ENCODE data around the gene BLMH.

Gene BLMH

DNA sequence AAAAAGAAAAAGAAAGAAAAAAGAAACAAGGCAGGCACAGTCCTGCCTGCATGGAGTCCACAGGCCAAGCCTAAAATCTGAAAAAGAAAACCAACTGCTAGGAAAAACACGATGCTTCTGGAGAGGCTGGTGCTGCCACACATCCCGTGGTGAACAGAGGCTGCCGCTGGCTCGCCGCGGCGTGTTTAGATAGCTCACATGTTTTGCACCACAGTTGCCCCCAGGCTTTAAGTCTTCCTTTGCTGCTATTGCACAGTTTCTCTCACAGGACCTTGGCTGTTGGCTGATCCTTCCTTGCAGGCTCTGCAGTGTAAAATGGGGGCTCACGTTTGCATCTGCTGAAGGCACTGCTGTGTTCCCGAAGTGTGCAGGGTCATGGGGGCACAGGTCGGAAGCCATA lies 64.9 kb downstream of the BLMH start:
- Histone ChIP-seq H3F3A (ENCODE audit: control insufficient read depth, insufficient read depth) (no peaks in the 10 kb centered on the region), H3K27ac (ENCODE audit: low read depth, low read length) (no peak overlapping the region), H3K9me2 (replicated peaks; ENCODE audit: control insufficient read depth, low read length) (no peaks in the 10 kb centered on the region), H3K27me3 (ENCODE audit: control insufficient read depth, low read length) (no peaks in the 10 kb centered on the region), H3K4me1 (ENCODE audit: control insufficient read depth, low read length) (peaks cover 10% of the 10 kb centered on the region), H3K79me2 (ENCODE audit: control insufficient read depth, low read length) (no peaks in the 10 kb centered on the region), H3K9me3 (ENCODE audit: control insufficient read depth, insufficient read depth, low read length) (no peaks in the 10 kb centered on the region), H3K4me2 (ENCODE audit: low read length) (no peak overlapping the region), H3K36me3 (ENCODE audit: control insufficient read depth, low read length) (no peaks in the 10 kb centered on the region), H3K4me3 (ENCODE audit: low read length) (no peak overlapping the region), H4K20me1 (ENCODE audit: control insufficient read depth, insufficient read depth, low read depth, low read length) (no peaks in the 10 kb centered on the region)
- TF ChIP-seq CTCF (IDR thresholded peaks at IDR 0.05; ENCODE audit: low read depth, low read length, poor library complexity, severe bottlenecking) = no peak
- TF ChIP-seq EZH2phosphoT487 (IDR thresholded peaks at IDR 0.05; ENCODE audit: borderline replicate concordance, low read length) = no peak

- Histone ChIP-seq H3K4me1 (ENCODE audit: control insufficient read depth, low read length) (peaks cover 10% of the 10 kb centered on the region), H3F3A (ENCODE audit: control insufficient read depth, insufficient read depth) (no peaks in the 10 kb centered on the region), H3K4me3 (ENCODE audit: low read length) (no peak overlapping the region), H3K36me3 (ENCODE audit: control insufficient read depth, low read length) (no peaks in the 10 kb centered on the region), H4K20me1 (ENCODE audit: control insufficient read depth, insufficient read depth, low read depth, low read length) (no peaks in the 10 kb centered on the region), H3K9me3 (ENCODE audit: control insufficient read depth, insufficient read depth, low read length) (no peaks in the 10 kb centered on the region), H3K27me3 (ENCODE audit: control insufficient read depth, low read length) (no peaks in the 10 kb centered on the region), H3K9me2 (replicated peaks; ENCODE audit: control insufficient read depth, low read length) (no peaks in the 10 kb centered on the region), H3K27ac (ENCODE audit: low read depth, low read length) (no peak overlapping the region), H3K4me2 (ENCODE audit: low read length) (no peak overlapping the region), H3K79me2 (ENCODE audit: control insufficient read depth, low read length) (no peaks in the 10 kb centered on the region)
- no peak for TF ChIP-seq CTCF (IDR thresholded peaks at IDR 0.05; ENCODE audit: low read depth, low read length, poor library complexity, severe bottlenecking)
- TF ChIP-seq EZH2phosphoT487 (IDR thresholded peaks at IDR 0.05; ENCODE audit: borderline replicate concordance, low read length) = no peak
These were observed 65.7 kb downstream of the BLMH start for GRCh38 chr17:30225919-30226553.

DNA sequence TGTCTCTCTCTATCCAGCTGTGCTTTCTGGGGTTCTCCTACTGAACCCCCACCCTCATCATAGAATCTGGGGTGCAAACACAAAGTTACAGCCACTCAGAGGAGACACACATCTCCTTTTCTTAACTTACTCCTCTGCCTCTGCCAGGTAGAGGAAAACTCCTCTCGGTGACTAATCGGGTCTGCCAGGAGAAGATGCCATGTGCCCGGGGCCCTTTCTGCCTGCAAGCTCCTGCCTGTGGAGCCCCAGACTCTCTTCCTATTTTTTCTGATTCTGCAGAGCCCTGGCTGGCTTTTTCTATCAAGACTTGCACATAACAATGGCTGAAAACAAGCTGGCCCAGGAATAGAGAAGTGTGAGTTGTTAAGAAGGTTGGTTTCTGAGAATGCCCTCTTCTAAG lies 66.6 kb downstream of the BLMH start:
- H3K4me1 ChIP-seq (ENCODE audit: control insufficient read depth, low read length) = peaks cover 3% of the 10 kb centered on the region
- H3K9me2 ChIP-seq (replicated peaks; ENCODE audit: control insufficient read depth, low read length) = no peaks in the 10 kb centered on the region
- H3K9me3 ChIP-seq (ENCODE audit: control insufficient read depth, insufficient read depth, low read length) = no peaks in the 10 kb centered on the region
- no peak for TF ChIP-seq EZH2phosphoT487 (IDR thresholded peaks at IDR 0.05; ENCODE audit: borderline replicate concordance, low read length)
- no peak for TF ChIP-seq CTCF (IDR thresholded peaks at IDR 0.05; ENCODE audit: low read depth, low read length, poor library complexity, severe bottlenecking)
- H3K4me3 ChIP-seq (ENCODE audit: low read length) = no peak overlapping the region
- no peaks in the 10 kb centered on the region for H3K27me3 ChIP-seq (ENCODE audit: control insufficient read depth, low read length)
- H3K79me2 ChIP-seq (ENCODE audit: control insufficient read depth, low read length) = no peaks in the 10 kb centered on the region
- no peak overlapping the region for H3K27ac ChIP-seq (ENCODE audit: low read depth, low read length)
- H3K4me2 ChIP-seq (ENCODE audit: low read length) = no peak overlapping the region
- no peaks in the 10 kb centered on the region for H3K36me3 ChIP-seq (ENCODE audit: control insufficient read depth, low read length)
- no peaks in the 10 kb centered on the region for H4K20me1 ChIP-seq (ENCODE audit: control insufficient read depth, insufficient read depth, low read depth, low read length)
- no peaks in the 10 kb centered on the region for H3F3A ChIP-seq (ENCODE audit: control insufficient read depth, insufficient read depth)

Data from DOHH2 (cell line).